ENCODE data around the gene ISL2.
A peak's percentile ranks its signal among the peaks of the same experiment; 100 is the strongest.

ISL2 gene

DNA sequence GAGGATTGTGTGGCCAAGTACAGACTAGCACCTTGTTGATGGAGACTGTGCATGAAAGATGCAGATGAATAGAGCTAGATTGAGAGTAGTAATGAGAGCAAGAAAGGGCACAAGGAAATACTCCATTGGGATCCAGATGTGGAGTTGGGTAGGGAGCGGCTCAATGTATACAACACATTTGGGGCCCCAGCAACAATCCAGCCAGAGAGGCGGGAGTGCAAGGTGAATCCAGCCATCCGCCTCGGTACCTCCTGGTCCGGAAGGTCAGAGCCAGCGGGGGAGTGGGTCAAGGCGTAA lies 9.0 kb downstream of the ISL2 start:
- DNase-seq (ENCODE audit: extremely low spot score), result no peak
- CTCF ChIA-PET, result interaction anchor here (1.0 to 4.2 kb wide), 8 partner anchors 8 to 155 kb away, joined by 3 to 17 read pairs (median 4); no protein-coding TSS in a partner anchor
- TF ChIP-seq, protein P1, sequence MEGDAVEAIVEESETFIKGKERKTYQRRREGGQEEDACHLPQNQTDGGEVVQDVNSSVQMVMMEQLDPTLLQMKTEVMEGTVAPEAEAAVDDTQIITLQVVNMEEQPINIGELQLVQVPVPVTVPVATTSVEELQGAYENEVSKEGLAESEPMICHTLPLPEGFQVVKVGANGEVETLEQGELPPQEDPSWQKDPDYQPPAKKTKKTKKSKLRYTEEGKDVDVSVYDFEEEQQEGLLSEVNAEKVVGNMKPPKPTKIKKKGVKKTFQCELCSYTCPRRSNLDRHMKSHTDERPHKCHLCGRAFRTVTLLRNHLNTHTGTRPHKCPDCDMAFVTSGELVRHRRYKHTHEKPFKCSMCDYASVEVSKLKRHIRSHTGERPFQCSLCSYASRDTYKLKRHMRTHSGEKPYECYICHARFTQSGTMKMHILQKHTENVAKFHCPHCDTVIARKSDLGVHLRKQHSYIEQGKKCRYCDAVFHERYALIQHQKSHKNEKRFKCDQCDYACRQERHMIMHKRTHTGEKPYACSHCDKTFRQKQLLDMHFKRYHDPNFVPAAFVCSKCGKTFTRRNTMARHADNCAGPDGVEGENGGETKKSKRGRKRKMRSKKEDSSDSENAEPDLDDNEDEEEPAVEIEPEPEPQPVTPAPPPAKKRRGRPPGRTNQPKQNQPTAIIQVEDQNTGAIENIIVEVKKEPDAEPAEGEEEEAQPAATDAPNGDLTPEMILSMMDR (IDR thresholded peaks at IDR 0.05; ENCODE audit: control extremely low read depth, extremely low read depth, low read depth, missing control alignments), result no peak
- POLR2A ChIA-PET, result no interaction called here

DNA sequence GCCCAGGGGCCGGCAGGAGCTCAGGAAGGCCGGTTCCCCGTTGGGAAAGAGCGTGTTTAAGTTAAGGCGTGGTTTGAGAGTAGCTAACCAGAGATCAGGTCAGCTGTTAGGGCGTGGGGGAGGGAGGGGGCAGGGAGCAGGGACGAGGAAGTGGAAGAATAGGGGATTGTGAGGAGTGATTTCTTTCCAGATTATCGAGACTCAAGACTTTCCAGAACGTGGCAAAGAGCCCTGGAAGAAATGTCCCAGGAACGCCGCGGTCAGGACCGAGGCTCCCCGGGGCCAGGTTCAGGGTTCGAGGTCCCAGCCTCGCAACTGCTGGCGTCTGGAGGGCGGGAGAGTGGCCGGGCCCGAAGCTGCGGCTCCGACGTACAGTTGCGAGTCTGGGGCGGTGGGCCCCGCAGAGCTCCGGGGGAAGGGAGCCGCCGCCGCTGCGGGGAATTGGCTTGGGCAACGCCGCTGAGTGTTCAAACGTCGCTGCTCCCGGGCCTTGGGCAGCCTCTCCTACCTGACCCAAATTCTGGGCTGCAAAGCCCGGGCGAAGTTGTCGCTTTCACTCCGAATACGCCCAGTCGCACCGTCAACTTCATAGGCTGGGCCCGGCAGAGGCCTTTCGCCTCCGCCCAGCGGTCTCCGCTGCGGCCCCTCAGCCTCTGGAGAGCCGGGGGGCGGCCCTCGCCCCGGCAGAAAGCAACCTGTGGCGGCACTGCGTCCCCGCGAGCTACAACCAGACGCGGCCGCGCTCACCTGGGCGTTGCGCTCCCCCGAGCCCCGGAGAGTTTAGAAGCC lies 9.5 kb downstream of the ISL2 start:
- ChIA-PET CTCF (interaction anchor here (0.6 to 4.2 kb wide), 8 partner anchors 11 to 155 kb away, joined by 3 to 17 read pairs (median 4); no protein-coding TSS in a partner anchor), POLR2A (interaction anchor here (0.6 kb wide), 1 partner anchor 69 kb away, joined by 3 read pairs; no protein-coding TSS in a partner anchor)
- peak; percentile 69 for DNase-seq (ENCODE audit: extremely low spot score)
- TF ChIP-seq, protein P1 (IDR thresholded peaks at IDR 0.05; ENCODE audit: control extremely low read depth, extremely low read depth, low read depth, missing control alignments), result no peak

DNA sequence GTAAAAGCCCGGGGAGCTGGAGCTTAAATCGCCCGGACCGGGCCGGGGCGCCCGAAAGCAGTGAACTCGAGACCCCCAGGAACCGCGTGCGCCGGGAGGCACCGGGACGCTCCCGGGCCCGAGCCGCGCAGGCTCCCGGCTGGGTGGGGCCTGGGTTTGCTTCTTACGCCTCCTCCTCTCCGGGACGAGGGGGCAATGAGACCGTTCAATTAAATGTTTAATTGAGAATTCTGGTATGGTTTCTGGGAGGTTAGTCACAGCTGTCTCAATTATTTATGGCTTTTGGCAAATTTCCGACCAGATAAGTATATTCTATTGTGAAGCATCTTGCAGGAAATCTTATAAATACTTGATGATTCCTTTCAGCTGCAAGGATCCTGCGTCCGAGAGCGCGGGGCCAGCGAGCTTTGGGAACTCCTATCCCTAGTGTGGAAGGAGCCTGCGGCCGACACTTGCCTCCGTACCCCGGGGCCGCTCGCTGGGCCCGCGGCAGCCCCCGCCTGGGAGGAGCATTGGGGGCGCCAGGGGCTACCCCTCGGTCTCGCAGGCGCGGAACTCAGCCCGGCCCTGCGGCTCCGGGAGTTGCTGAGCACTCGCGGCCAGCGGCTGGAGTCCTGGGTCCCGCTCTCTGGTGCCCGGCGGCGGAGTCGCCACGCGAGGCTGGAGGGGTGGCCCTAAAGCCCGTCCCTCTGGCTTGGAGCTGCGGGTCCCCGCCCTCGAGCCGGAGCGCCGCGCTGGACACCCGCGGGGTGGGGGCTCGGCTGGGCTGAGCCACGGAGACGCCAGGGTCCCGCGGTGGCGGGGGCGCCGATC lies 10.3 kb downstream of the ISL2 start:
- no peak for DNase-seq (ENCODE audit: extremely low spot score)
- ChIA-PET POLR2A (interaction anchor here (0.6 kb wide), 1 partner anchor 68 kb away, joined by 3 read pairs; no protein-coding TSS in a partner anchor), CTCF (interaction anchor here (0.6 to 4.2 kb wide), 4 partner anchors 13 to 111 kb away, joined by 3 to 17 read pairs (median 7); no protein-coding TSS in a partner anchor)

DNA sequence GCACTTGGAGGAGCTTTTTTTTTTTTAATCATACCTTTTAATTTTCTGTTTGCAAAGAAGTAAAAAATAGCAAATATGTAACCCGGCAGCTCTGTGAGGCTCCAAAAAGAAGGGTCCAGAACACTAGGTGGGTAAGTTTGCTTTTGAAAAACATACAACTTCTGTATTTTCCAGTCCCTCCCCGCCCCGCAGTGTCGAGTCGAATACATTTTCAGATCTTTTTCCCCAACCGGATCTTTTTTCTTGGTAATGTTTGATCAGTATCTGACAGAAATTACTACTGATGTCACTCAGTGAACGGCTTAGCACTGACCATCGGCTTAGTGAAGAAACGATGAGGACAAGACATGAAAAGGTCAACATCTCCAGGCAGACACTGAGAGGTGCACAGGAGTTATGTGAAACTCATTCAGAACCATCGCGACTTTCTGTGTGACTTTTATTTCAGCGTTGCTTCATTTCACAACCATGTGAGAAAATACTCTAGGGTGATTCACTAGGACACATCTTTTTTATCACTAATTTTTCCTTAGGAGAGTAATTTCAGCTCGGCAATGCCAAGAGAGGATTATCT lies 11.0 kb downstream of the ISL2 start:
- POLR2A ChIA-PET, result no interaction called here
- DNase-seq (ENCODE audit: extremely low spot score), result no peak
- TF ChIP-seq, protein P1 (IDR thresholded peaks at IDR 0.05; ENCODE audit: control extremely low read depth, extremely low read depth, low read depth, missing control alignments), result no peak
- CTCF ChIA-PET, result no interaction called here

More for the DNA sequence above, 10.3 kb downstream of the ISL2 start:
- TF ChIP-seq, protein P1 (IDR thresholded peaks at IDR 0.05; ENCODE audit: control extremely low read depth, extremely low read depth, low read depth, missing control alignments), result no peak

DNA sequence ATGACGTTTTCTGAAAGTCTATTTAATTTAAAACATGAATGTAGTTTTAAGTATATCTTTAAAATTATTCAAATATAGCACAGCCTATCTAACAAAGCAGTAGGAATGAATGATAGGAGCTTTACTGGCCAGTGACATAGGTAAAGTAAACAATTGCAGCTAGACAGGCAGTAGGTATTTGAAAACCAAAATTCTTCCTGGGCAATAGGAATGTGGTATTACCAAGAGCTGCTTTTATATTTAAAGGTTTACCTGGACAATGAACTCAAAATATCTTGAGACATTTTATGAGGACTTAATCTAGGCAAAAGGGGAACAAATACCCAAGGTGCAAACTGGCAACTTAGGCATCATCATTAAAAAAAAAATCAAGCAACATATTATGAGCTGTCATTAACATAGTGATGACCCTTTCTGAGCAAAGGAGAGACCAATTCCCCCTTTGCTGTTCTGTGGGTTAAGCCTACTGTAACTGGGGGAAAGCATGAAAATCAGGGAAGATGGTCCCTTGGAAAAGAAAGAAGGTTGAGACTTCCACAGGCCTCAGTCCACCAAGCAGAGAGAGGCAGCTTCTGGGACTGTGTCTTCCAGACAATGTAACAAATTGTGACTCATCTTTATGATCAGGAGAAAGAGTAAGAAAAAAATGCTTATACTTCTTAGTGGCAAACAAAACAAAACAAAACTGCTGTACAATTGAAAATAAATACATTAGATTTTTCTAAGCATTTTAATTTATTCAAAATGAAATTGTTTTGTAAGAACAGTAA lies 12.9 kb downstream of the ISL2 start:
- no peak for DNase-seq (ENCODE audit: extremely low spot score)
- POLR2A ChIA-PET, result no interaction called here
- TF ChIP-seq, protein P1 (IDR thresholded peaks at IDR 0.05; ENCODE audit: control extremely low read depth, extremely low read depth, low read depth, missing control alignments), result no peak
- CTCF ChIA-PET, result no interaction called here
